A673 (cell line): ENCODE results near the gene MYH10.

Experiments used
- CTCF ChIP-seq: fragments of 300-800, 200-600 bp; sonication (generic); conservative IDR thresholded peaks from 2 replicates; pipeline ENCODE4 v1.5.1; 2017; ENCODE audit warnings: low read depth, mild to moderate bottlenecking, antibody characterized with exemption, low read length, moderate library complexity, mixed read lengths
- EZH2 ChIP-seq: fragments of 200-600 bp; sonication (generic); IDR thresholded peaks from 2 replicates; pipeline ENCODE4 v1.6.1; 2017; ENCODE audit warnings: borderline replicate concordance, low read depth, mild to moderate bottlenecking, mixed read lengths, antibody characterized with exemption, low read length; ENCODE audit not compliant: poor library complexity, severe bottlenecking

DNA sequence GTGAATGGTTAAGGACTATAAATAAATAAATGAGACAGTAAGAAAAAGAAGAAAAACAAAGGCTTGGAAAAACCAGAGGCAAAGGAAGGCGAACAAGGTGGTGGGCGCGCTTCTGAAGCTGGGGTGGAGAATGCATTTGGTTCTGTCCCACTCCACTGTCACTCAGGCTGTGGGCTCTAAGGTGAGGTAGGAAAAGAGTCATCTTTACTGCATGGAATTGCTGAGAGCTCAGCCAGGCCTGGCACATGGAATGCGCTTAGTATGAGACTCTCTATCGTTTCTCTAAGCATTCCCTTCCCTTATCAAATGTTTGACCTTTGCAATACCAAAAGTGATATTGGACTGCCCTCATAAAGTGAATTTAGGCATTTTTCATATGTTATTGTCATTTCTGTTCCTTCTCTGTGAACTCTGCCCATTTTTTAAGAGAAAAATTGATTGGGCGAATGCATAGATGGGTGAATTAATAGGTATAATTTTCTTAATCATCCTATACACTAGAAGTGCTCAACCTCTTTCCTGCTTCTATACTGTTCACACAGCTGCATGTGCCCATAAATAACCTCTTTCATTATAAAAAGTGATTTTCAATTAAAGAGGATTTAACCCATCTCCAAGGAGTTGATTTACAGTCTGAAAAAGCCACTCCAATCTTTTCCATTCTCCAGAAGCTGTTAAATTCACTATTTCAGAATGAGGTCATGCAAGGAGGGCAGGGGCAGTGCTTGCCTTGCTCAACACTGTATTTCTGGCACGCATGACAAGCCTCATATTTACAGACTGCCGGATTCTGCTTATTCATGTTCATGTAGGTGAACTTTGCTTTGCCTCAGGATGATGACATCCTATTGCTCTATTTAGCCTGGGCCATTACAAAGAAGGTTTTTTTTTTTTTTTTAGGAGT lies 87.7 kb downstream of the MYH10 start:
- TF ChIP-seq CTCF (no peak), EZH2 (no peak)
